ENCODE results near the gene MBD4. TPM values are rescaled to one million over a fixed set of nuclear protein-coding genes. Genes with fewer than 3 reads are reported as not detected.

Gene MBD4
- total RNA-seq, 4 donors from 2014 or later: 15.5 to 42.0 (median 32.8) TPM

DNA sequence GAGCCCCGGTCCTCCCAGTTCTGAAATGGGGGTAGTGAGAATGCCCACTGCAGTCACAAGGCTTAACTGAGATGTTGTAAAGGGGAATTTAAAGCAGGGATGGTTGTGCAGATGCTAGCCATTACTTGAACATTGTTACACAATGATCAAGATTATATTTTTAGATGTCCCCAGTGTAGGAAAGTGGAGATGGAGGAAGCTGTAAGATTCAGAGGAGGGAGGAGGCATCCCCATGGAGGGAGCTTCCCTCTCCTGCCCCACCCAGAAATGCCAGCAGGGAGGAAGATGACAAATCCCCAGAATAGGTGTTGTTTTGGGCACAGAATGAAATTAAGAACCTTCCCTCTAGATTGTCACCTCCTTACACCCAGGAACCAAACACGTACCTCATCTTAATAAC is 57.4 kb downstream of the MBD4 start:
- TF ChIP-seq EP300 (IDR thresholded peaks at IDR 0.05) (no peak), CTCF (IDR thresholded peaks at IDR 0.05) (no peak), POLR2A (IDR thresholded peaks at IDR 0.05) (no peak)
- no peak for DNase-seq (ENCODE audit: low spot score in 2 of 2)
- H3K36me3 ChIP-seq: peaks cover 0 to 22% (median 0%) of the 10 kb centered on the region in 3 donors
- 70 to 88% methylated on average over 2 of the region's 2 CpGs for WGBS, 2 donors
- H3K27me3 ChIP-seq: no peaks in the 10 kb centered on the region
- no peak overlapping the region for H3K27ac ChIP-seq
- H3K4me1 ChIP-seq: peaks cover 0 to 4% (median 0%) of the 10 kb centered on the region in 4 donors
- no peaks in the 10 kb centered on the region for H3K9me3 ChIP-seq
- H3K4me3 ChIP-seq: no peak overlapping the region

Small RNA genes lying within 50 kb of the gene (small RNA-seq; reads per million reads assigned to genes)
- gene SNORA7B: 28.3 reads per million, percentile 93 among the genes with 10 or more reads in this experiment

Other genes starting within 250 kb of the MBD4 start
- gene COPG1, start 190.3 kb downstream of the MBD4 start, total RNA-seq: 100 to 1,000 TPM in 2 of 4 donors, 10 to 100 TPM in 2; 72.6 to 124 (median 88.1) TPM
- 10 to 100 TPM; 18.2 to 36.7 (median 27.9) TPM for gene HMCES, start 161.1 kb downstream of the MBD4 start, total RNA-seq
- 1 to 10 TPM in 1 of 4 donors, under 1 TPM in 3; 0.22 to 2.2 (median 0.46) TPM for gene EFCAB12, start 11.3 kb downstream of the MBD4 start, total RNA-seq
- 10 to 100 TPM; 36.6 to 74.4 (median 43.3) TPM for gene IFT122, start 276 bp upstream of the MBD4 start, total RNA-seq
- not detected for gene RHO, start 88.7 kb upstream of the MBD4 start, total RNA-seq
- not detected for gene H1-8, start 103.2 kb upstream of the MBD4 start, total RNA-seq
- gene PLXND1, start 166.7 kb upstream of the MBD4 start, total RNA-seq: 100 to 1,000 TPM; 155 to 300 (median 197) TPM